Liver (tissue), 3 donors: Measurements from ENCODE around the gene RNF217.

Experiments used
- ATF3 ChIP-seq: IDR thresholded peaks from 2 replicates; pipeline ENCODE4 v1.6.1; 2016; ENCODE audit warnings: antibody characterized with exemption
- CTCF ChIP-seq: fragments of 150-350 bp; IDR thresholded peaks from 2 replicates; pipeline ENCODE4 v1.5.1; 2017; ENCODE audit warnings: improper control_type of control experiment, low read depth, low read length; ENCODE audit not compliant: missing input control
- FOXA1 ChIP-seq: IDR thresholded peaks from 2 replicates; pipeline ENCODE4 v1.6.1; 2016; ENCODE audit warnings: antibody characterized with exemption
- GABPA ChIP-seq, 2 donors: IDR thresholded peaks in 1 of 2; conservative IDR thresholded peaks in 1 of 2; 2 replicates each; pipeline ENCODE4 v1.6.1; 2016; ENCODE audit warnings: antibody characterized with exemption in 2 of 2, mild to moderate bottlenecking in 1 of 2, moderate library complexity in 1 of 2
- HNF4A ChIP-seq, 2 donors: conservative IDR thresholded peaks; 2 replicates each; pipeline ENCODE4 v1.6.1; 2016; ENCODE audit warnings: antibody characterized with exemption in 2 of 2, mild to moderate bottlenecking in 2 of 2
- JUND ChIP-seq, 2 donors: IDR thresholded peaks; 2 replicates each; pipeline ENCODE4 v1.6.1; 2016; ENCODE audit warnings: antibody characterized with exemption in 2 of 2
- MAX ChIP-seq: IDR thresholded peaks from 2 replicates; pipeline ENCODE4 v1.6.1; 2016; ENCODE audit warnings: antibody characterized with exemption
- RAD21 ChIP-seq, 2 donors: IDR thresholded peaks; 2 replicates each; pipeline ENCODE4 v1.6.1; 2016; ENCODE audit warnings: antibody characterized with exemption in 2 of 2, mild to moderate bottlenecking in 2 of 2
- REST ChIP-seq: IDR thresholded peaks from 2 replicates; pipeline ENCODE4 v1.6.1; 2016; ENCODE audit warnings: antibody characterized with exemption, mild to moderate bottlenecking
- RXRA ChIP-seq, 2 donors: IDR thresholded peaks; 2 replicates each; pipeline ENCODE4 v1.6.1; 2017 to 2018; ENCODE audit warnings: antibody characterized with exemption in 2 of 2, mild to moderate bottlenecking in 1 of 2
- SP1 ChIP-seq: IDR thresholded peaks from 2 replicates; pipeline ENCODE4 v1.6.1; 2018; ENCODE audit warnings: antibody characterized with exemption, mild to moderate bottlenecking
- TAF1 ChIP-seq: conservative IDR thresholded peaks from 2 replicates; pipeline ENCODE4 v1.6.1; 2016; ENCODE audit warnings: antibody characterized with exemption, mild to moderate bottlenecking
- YY1 ChIP-seq: IDR thresholded peaks from 2 replicates; pipeline ENCODE4 v1.6.1; 2016; ENCODE audit warnings: antibody characterized with exemption, mild to moderate bottlenecking
- donor health status: healthy.
- donor health status: healthy.

- no peak for TF ChIP-seq CTCF
- TF ChIP-seq GABPA (IDR thresholded peaks at IDR 0.05 in 1 of 2, conservative IDR thresholded peaks at IDR 0.05 in 1 of 2), result no peak
- no peak for TF ChIP-seq SP1
- no peak for TF ChIP-seq RAD21 (IDR thresholded peaks at IDR 0.05)
- no peak for TF ChIP-seq TAF1
- no peak for TF ChIP-seq REST
- TF ChIP-seq YY1, result no peak
- TF ChIP-seq ATF3, result no peak
- TF ChIP-seq MAX, result no peak
- TF ChIP-seq FOXA1, result no peak
- TF ChIP-seq JUND (IDR thresholded peaks at IDR 0.05), result no peak
- no peak for TF ChIP-seq RXRA (IDR thresholded peaks at IDR 0.05)
- no peak for TF ChIP-seq HNF4A (conservative IDR thresholded peaks at IDR 0.05)
These were observed 11.5 kb downstream of the RNF217 start for GRCh38 chr6:124973780-124974179.
